SJCRH30 (cell line): ENCODE data around the gene IP6K3. TPM values are rescaled to one million over a fixed set of nuclear protein-coding genes. Genes with fewer than 3 reads are reported as not detected.
A peak's percentile ranks its signal among the peaks of the same experiment; 100 is the strongest.

Experiments used
- DNase-seq, 2 experiments: peaks; one replicate each; pipeline ENCODE4 v3.0.0-alpha.2; 2015 to 2020
- H3K27ac ChIP-seq: fragments of 250-450 bp; sonication (Bioruptor Pico); 2 replicates; pipeline ENCODE4 v1.5.1; 2020; ENCODE audit warnings: mild to moderate bottlenecking, moderate library complexity
- H3K27me3 ChIP-seq: fragments of 250-450 bp; sonication (Bioruptor Pico); 2 replicates; pipeline ENCODE4 v1.5.1; 2020; ENCODE audit warnings: mild to moderate bottlenecking, moderate library complexity
- H3K36me3 ChIP-seq: fragments of 250-450 bp; sonication (Bioruptor Pico); 2 replicates; pipeline ENCODE4 v1.5.1; 2020; ENCODE audit warnings: mild to moderate bottlenecking, moderate library complexity
- H3K4me1 ChIP-seq: fragments of 250-450 bp; sonication (Bioruptor Pico); 2 replicates; pipeline ENCODE4 v1.5.1; 2020; ENCODE audit warnings: mild to moderate bottlenecking, moderate library complexity
- H3K4me3 ChIP-seq: fragments of 250-450 bp; sonication (Bioruptor Pico); 2 replicates; pipeline ENCODE4 v1.5.1; 2020; ENCODE audit warnings: mild to moderate bottlenecking, moderate library complexity
- H3K9me3 ChIP-seq: fragments of 250-450 bp; sonication (Bioruptor Pico); replicated peaks from 2 replicates; pipeline ENCODE4 v1.5.1; 2020; ENCODE audit warnings: mild to moderate bottlenecking, moderate library complexity
- total RNA-seq: library from RNA; depleted of rRNA; stranded (reverse); fragments of >200 nt; shearing (Covaris generic); gene quantifications from 2 replicates; pipeline ENCODE4 v1.2.3, GENCODE V29; 2014; rRNA removed

The IP6K3 gene
- total RNA-seq, 1 experiment from 2014 or later, result 10.3 TPM

GRCh38 chr6:33676416-33677142, 70.1 kb downstream of the IP6K3 start:
- Histone ChIP-seq H3K9me3 (no peaks in the 10 kb centered on the region), H3K4me3 (no peak overlapping the region), H3K27ac (no peak overlapping the region), H3K27me3 (no peaks in the 10 kb centered on the region), H3K4me1 (peaks cover 7% of the 10 kb centered on the region), H3K36me3 (no peaks in the 10 kb centered on the region)
- no peak for DNase-seq

- Histone ChIP-seq H3K27me3 (no peaks in the 10 kb centered on the region), H3K36me3 (no peaks in the 10 kb centered on the region), H3K9me3 (no peaks in the 10 kb centered on the region), H3K4me3 (no peak overlapping the region), H3K4me1 (peaks cover 7% of the 10 kb centered on the region), H3K27ac (no peak overlapping the region)
- no peak for DNase-seq
These were observed 70.7 kb downstream of the IP6K3 start for GRCh38 chr6:33675968-33676367.

GRCh38 chr6:33673851-33674250, 72.9 kb downstream of the IP6K3 start:
- DNase-seq, result peak in 1 of 2 experiments; percentile 24
- Histone ChIP-seq H3K9me3 (no peaks in the 10 kb centered on the region), H3K4me1 (peaks cover 7% of the 10 kb centered on the region), H3K27ac (no peak overlapping the region), H3K27me3 (no peaks in the 10 kb centered on the region), H3K4me3 (no peak overlapping the region), H3K36me3 (no peaks in the 10 kb centered on the region)

- Histone ChIP-seq H3K27me3 (no peaks in the 10 kb centered on the region), H3K9me3 (no peaks in the 10 kb centered on the region), H3K27ac (no peak overlapping the region), H3K4me3 (no peak overlapping the region), H3K4me1 (peaks cover 7% of the 10 kb centered on the region), H3K36me3 (no peaks in the 10 kb centered on the region)
- DNase-seq, result peak; percentile 76 to 77
These were observed 73.9 kb downstream of the IP6K3 start for GRCh38 chr6:33672808-33673207.

GRCh38 chr6:33671744-33672072, 75.0 kb downstream of the IP6K3 start:
- H3K4me1 ChIP-seq, result peaks cover 7% of the 10 kb centered on the region
- no peaks in the 10 kb centered on the region for H3K9me3 ChIP-seq
- H3K4me3 ChIP-seq, result no peak overlapping the region
- no peak for DNase-seq
- no peak overlapping the region for H3K27ac ChIP-seq
- no peaks in the 10 kb centered on the region for H3K36me3 ChIP-seq
- no peaks in the 10 kb centered on the region for H3K27me3 ChIP-seq

Other genes with a start within 250 kb of the IP6K3 start
- 22.5 and 24.0 TPM in 2 replicates for gene BAK1, start 166.6 kb downstream of the IP6K3 start, total RNA-seq
- 2.6 and 2.9 TPM in 2 replicates for gene ITPR3, start 125.6 kb downstream of the IP6K3 start, total RNA-seq
- gene UQCC2, start 35.2 kb downstream of the IP6K3 start, total RNA-seq, result 29.7 and 30.7 TPM in 2 replicates
- 43.9 and 50.1 TPM in 2 replicates for gene LEMD2, start 42.2 kb upstream of the IP6K3 start, total RNA-seq
- gene MLN, start 57.1 kb upstream of the IP6K3 start, total RNA-seq, result not detected in 2 replicates